GM12878 (cell line): ENCODE data around the gene SP110. TPM values are rescaled to one million over a fixed set of nuclear protein-coding genes. Genes with fewer than 3 reads are reported as not detected.

Source experiments
- ASH2L ChIP-seq: fragments of 300-600, 200-600 bp; sonication (generic); IDR thresholded peaks from 2 replicates; pipeline ENCODE4 v1.6.1; 2017; ENCODE audit warnings: low read depth, mild to moderate bottlenecking, borderline replicate concordance
- BRCA1 ChIP-seq: IDR thresholded peaks from 2 replicates; pipeline ENCODE4 v1.6.1; 2011; ENCODE audit warnings: low read depth, low read length, improper control_type of control experiment
- EP300 ChIP-seq, 2 experiments: fragments of 150-350 bp in 1 of 2; IDR thresholded peaks; 2 replicates each; pipeline ENCODE4 v1.6.1; 2011 to 2012; ENCODE audit warnings: low read depth in 2 of 2, low read length in 2 of 2, borderline replicate concordance in 1 of 2, improper control_type of control experiment in 1 of 2, inconsistent platforms in 1 of 2; ENCODE audit not compliant: control insufficient read depth in 1 of 2
- HDAC2 ChIP-seq: fragments of 200-600 bp; sonication (generic); IDR thresholded peaks from 2 replicates; pipeline ENCODE4 v1.6.1; 2017
- HDGF ChIP-seq: fragments of 450-650 bp; IDR thresholded peaks from 2 replicates; pipeline ENCODE4 v1.6.1; 2016; ENCODE audit warnings: antibody characterized with exemption
- IRF4 ChIP-seq: IDR thresholded peaks from 2 replicates; pipeline ENCODE4 v1.6.1; 2011; ENCODE audit warnings: low read depth, low read length
- SREBF1 ChIP-seq: IDR thresholded peaks from 2 replicates; pipeline ENCODE4 v1.6.1; 2012; ENCODE audit warnings: mild to moderate bottlenecking, low read length
- SUPT20H ChIP-seq: IDR thresholded peaks from 2 replicates; pipeline ENCODE4 v1.6.1; 2011; ENCODE audit warnings: low read depth, mild to moderate bottlenecking, low read length, moderate library complexity, borderline replicate concordance; ENCODE audit not compliant: control insufficient read depth
- ZBED1 ChIP-seq: IDR thresholded peaks from 2 replicates; pipeline ENCODE4 v1.6.1; 2016; ENCODE audit warnings: borderline replicate concordance
- polyA plus RNA-seq, 11 experiments: library from polyadenylated mRNA; depleted of rRNA in 4 of 11; unstranded in 6 of 11; stranded (reverse) in 5 of 11; fragments of >200 nt; fragmentation: Nextera tagmentation in 4 of 11; fragmentation: Illumina TruSeq in 1 of 11; extraction: Ambion mirVana in 4 of 11; extraction: Trizol in 1 of 11; gene quantifications; 1 replicate in 1 of 11; 2 replicates in 10 of 11; pipeline versions ENCODE4 v1.2.1 to v1.2.3, GENCODE V29; 2011 to 2016; ENCODE audit warnings: inconsistent platforms in 2 of 11, missing spikeins in 2 of 11, low read depth in 1 of 11
- total RNA-seq, 4 experiments: library from RNA; depleted of rRNA in 3 of 4; stranded (reverse); fragments of >200 nt in 3 of 4; fragmentation: Illumina TruSeq in 1 of 4; extraction: Trizol in 1 of 4; gene quantifications; 2 replicates each; pipeline versions ENCODE4 v1.2.1 to v1.2.3, GENCODE V29; 2013 to 2021
- TF ChIP-seq, protein P1 (sequence below): fragments of 450-650 bp; IDR thresholded peaks from 2 replicates; pipeline ENCODE4 v1.6.1; 2017; ENCODE audit warnings: antibody characterized with exemption, mild to moderate bottlenecking, moderate library complexity
- TF ChIP-seq, protein P2 (sequence below): fragments of 450-650 bp; IDR thresholded peaks from 2 replicates; pipeline ENCODE4 v1.6.1; 2016; ENCODE audit warnings: mild to moderate bottlenecking
- TF ChIP-seq, protein P3 (sequence below): fragments of 450-650 bp; IDR thresholded peaks from 2 replicates; pipeline ENCODE4 v1.6.1; 2018; ENCODE audit warnings: mild to moderate bottlenecking, low read depth, moderate library complexity; ENCODE audit not compliant: partially characterized antibody
- TF ChIP-seq, protein P4 (sequence below): IDR thresholded peaks from 2 replicates; pipeline ENCODE4 v1.6.1; 2012; ENCODE audit warnings: improper control_type of control experiment, low read depth, low read length; ENCODE audit not compliant: insufficient replicate concordance
- TF ChIP-seq, protein P5 (sequence below): IDR thresholded peaks from 2 replicates; pipeline ENCODE4 v1.6.1; 2011; ENCODE audit warnings: low read depth, mild to moderate bottlenecking, low read length, moderate library complexity, borderline replicate concordance; ENCODE audit errors: extremely low read depth
- TF ChIP-seq, protein P6 (sequence below): IDR thresholded peaks from 2 replicates; pipeline ENCODE4 v1.6.1; 2011; ENCODE audit warnings: low read depth, low read length, improper control_type of control experiment, borderline replicate concordance

Gene SP110
- total and polyA plus RNA-seq, 10 of the 15 experiments (the other 5 are each of a cell fraction or from before 2014, with no cell fraction given), result 81.2 to 149 (median 100) TPM

DNA sequence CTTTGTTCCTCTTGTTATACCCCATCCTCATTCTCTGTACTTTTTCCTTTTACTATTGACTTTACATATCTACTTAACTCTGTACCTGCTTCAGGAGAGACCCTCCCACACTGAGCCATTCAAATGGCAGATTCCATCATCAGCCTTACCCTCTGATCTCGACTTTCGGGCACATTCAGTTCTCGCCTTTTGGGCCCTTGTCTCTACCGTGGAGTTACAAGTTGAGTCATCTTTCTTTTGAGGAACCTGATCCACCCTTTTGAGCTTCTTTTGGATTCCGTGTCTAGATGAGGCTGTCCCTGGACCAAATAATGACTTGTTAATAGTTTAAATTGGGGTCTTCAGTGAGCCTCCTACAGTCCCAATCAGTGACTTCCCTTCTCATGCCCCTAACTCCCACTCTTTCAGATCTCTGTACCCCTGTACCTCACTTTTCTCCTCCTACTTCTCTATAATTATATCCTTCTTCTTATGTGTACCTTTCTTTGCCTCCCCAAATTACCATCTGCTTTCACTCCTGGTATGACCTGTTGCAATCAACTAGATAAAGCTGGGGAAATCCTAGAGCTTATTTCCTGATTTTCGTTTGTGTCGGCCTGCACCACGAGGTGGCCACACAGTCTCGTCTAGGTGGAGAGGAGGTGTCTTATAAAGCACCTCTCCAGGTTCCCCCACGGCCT lies 17.2 kb downstream of the SP110 start (continued):
- TF ChIP-seq, protein P1, sequence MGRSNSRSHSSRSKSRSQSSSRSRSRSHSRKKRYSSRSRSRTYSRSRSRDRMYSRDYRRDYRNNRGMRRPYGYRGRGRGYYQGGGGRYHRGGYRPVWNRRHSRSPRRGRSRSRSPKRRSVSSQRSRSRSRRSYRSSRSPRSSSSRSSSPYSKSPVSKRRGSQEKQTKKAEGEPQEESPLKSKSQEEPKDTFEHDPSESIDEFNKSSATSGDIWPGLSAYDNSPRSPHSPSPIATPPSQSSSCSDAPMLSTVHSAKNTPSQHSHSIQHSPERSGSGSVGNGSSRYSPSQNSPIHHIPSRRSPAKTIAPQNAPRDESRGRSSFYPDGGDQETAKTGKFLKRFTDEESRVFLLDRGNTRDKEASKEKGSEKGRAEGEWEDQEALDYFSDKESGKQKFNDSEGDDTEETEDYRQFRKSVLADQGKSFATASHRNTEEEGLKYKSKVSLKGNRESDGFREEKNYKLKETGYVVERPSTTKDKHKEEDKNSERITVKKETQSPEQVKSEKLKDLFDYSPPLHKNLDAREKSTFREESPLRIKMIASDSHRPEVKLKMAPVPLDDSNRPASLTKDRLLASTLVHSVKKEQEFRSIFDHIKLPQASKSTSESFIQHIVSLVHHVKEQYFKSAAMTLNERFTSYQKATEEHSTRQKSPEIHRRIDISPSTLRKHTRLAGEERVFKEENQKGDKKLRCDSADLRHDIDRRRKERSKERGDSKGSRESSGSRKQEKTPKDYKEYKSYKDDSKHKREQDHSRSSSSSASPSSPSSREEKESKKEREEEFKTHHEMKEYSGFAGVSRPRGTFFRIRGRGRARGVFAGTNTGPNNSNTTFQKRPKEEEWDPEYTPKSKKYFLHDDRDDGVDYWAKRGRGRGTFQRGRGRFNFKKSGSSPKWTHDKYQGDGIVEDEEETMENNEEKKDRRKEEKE, result no peak
- no peak for TF ChIP-seq EP300 (IDR thresholded peaks at IDR 0.05; ENCODE audit: borderline replicate concordance in 1 of 2, control insufficient read depth in 1 of 2, low read depth in 2 of 2, low read length in 2 of 2)
- TF ChIP-seq SREBF1, result no peak
- TF ChIP-seq ASH2L, result no peak
- TF ChIP-seq HDGF, result no peak
- TF ChIP-seq, protein P2, sequence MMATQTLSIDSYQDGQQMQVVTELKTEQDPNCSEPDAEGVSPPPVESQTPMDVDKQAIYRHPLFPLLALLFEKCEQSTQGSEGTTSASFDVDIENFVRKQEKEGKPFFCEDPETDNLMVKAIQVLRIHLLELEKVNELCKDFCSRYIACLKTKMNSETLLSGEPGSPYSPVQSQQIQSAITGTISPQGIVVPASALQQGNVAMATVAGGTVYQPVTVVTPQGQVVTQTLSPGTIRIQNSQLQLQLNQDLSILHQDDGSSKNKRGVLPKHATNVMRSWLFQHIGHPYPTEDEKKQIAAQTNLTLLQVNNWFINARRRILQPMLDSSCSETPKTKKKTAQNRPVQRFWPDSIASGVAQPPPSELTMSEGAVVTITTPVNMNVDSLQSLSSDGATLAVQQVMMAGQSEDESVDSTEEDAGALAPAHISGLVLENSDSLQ, result no peak
- TF ChIP-seq IRF4, result peak; percentile 77
- TF ChIP-seq, protein P3, sequence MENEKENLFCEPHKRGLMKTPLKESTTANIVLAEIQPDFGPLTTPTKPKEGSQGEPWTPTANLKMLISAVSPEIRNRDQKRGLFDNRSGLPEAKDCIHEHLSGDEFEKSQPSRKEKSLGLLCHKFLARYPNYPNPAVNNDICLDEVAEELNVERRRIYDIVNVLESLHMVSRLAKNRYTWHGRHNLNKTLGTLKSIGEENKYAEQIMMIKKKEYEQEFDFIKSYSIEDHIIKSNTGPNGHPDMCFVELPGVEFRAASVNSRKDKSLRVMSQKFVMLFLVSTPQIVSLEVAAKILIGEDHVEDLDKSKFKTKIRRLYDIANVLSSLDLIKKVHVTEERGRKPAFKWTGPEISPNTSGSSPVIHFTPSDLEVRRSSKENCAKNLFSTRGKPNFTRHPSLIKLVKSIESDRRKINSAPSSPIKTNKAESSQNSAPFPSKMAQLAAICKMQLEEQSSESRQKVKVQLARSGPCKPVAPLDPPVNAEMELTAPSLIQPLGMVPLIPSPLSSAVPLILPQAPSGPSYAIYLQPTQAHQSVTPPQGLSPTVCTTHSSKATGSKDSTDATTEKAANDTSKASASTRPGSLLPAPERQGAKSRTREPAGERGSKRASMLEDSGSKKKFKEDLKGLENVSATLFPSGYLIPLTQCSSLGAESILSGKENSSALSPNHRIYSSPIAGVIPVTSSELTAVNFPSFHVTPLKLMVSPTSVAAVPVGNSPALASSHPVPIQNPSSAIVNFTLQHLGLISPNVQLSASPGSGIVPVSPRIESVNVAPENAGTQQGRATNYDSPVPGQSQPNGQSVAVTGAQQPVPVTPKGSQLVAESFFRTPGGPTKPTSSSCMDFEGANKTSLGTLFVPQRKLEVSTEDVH, result no peak
- no peak for TF ChIP-seq BRCA1
- TF ChIP-seq, protein P4, sequence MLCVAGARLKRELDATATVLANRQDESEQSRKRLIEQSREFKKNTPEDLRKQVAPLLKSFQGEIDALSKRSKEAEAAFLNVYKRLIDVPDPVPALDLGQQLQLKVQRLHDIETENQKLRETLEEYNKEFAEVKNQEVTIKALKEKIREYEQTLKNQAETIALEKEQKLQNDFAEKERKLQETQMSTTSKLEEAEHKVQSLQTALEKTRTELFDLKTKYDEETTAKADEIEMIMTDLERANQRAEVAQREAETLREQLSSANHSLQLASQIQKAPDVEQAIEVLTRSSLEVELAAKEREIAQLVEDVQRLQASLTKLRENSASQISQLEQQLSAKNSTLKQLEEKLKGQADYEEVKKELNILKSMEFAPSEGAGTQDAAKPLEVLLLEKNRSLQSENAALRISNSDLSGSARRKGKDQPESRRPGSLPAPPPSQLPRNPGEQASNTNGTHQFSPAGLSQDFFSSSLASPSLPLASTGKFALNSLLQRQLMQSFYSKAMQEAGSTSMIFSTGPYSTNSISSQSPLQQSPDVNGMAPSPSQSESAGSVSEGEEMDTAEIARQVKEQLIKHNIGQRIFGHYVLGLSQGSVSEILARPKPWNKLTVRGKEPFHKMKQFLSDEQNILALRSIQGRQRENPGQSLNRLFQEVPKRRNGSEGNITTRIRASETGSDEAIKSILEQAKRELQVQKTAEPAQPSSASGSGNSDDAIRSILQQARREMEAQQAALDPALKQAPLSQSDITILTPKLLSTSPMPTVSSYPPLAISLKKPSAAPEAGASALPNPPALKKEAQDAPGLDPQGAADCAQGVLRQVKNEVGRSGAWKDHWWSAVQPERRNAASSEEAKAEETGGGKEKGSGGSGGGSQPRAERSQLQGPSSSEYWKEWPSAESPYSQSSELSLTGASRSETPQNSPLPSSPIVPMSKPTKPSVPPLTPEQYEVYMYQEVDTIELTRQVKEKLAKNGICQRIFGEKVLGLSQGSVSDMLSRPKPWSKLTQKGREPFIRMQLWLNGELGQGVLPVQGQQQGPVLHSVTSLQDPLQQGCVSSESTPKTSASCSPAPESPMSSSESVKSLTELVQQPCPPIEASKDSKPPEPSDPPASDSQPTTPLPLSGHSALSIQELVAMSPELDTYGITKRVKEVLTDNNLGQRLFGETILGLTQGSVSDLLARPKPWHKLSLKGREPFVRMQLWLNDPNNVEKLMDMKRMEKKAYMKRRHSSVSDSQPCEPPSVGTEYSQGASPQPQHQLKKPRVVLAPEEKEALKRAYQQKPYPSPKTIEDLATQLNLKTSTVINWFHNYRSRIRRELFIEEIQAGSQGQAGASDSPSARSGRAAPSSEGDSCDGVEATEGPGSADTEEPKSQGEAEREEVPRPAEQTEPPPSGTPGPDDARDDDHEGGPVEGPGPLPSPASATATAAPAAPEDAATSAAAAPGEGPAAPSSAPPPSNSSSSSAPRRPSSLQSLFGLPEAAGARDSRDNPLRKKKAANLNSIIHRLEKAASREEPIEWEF, result no peak
- TF ChIP-seq ZBED1, result no peak
- no peak for TF ChIP-seq HDAC2
- TF ChIP-seq, protein P5, sequence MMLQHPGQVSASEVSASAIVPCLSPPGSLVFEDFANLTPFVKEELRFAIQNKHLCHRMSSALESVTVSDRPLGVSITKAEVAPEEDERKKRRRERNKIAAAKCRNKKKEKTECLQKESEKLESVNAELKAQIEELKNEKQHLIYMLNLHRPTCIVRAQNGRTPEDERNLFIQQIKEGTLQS, result no peak
- TF ChIP-seq, protein P6, sequence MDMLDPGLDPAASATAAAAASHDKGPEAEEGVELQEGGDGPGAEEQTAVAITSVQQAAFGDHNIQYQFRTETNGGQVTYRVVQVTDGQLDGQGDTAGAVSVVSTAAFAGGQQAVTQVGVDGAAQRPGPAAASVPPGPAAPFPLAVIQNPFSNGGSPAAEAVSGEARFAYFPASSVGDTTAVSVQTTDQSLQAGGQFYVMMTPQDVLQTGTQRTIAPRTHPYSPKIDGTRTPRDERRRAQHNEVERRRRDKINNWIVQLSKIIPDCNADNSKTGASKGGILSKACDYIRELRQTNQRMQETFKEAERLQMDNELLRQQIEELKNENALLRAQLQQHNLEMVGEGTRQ, result no peak
- no peak for TF ChIP-seq SUPT20H
